Measurements from ENCODE around the gene FKBP15.

GRCh38 chr9:113216406-113216805 is 4.7 kb downstream of the FKBP15 start:
- no peak for TF ChIP-seq POLR2AphosphoS5 (IDR thresholded peaks at IDR 0.05; ENCODE audit: low read depth)
- TF ChIP-seq CTCF (conservative IDR thresholded peaks at IDR 0.05; ENCODE audit: low read depth in 2 of 2): no peak
- TF ChIP-seq ZNF114 (CRISPR knock-in tag; IDR thresholded peaks at IDR 0.05): no peak
- TF ChIP-seq CREB1 (CRISPR knock-in tag; IDR thresholded peaks at IDR 0.05; ENCODE audit: low read depth): no peak
- no peak for TF ChIP-seq EZH2 (IDR thresholded peaks at IDR 0.05; ENCODE audit: low read depth, unreplicated experiment)
- no peak for TF ChIP-seq ZNF331 (CRISPR knock-in tag; IDR thresholded peaks at IDR 0.05; ENCODE audit: low read depth)
- no peak for TF ChIP-seq EZH2phosphoT487 (IDR thresholded peaks at IDR 0.05; ENCODE audit: unreplicated experiment)
- TF ChIP-seq REST (IDR thresholded peaks at IDR 0.05; ENCODE audit: unreplicated experiment): no peak
- TF ChIP-seq ETS1 (IDR thresholded peaks at IDR 0.05): no peak
- no peak for TF ChIP-seq JUNB (IDR thresholded peaks at IDR 0.05; ENCODE audit: unreplicated experiment)

Measured in GM23338 (cell line).